B cell (primary cell): ENCODE results near the gene SLC4A11. TPM values are rescaled to one million over a fixed set of nuclear protein-coding genes. Genes with fewer than 3 reads are reported as not detected.

ENCODE experiments used
- ATAC-seq: fragments of 200-7000 bp; cut with Tn5 transposase; one replicate; pipeline ENCODE4 v1.10.0; 2021; ENCODE audit warnings: low read depth, mild to moderate bottlenecking, moderate number of reproducible peaks, moderate library complexity
- CTCF ChIA-PET: fragments of 350-600 bp; sonication (Branson Sonifier 250); formaldehyde crosslinking; loops from one replicate; lab custom pipeline; 2021; ENCODE audit warnings: antibody characterized with exemption, inconsistent platforms; lab: Charles Lee
- POLR2A ChIA-PET: fragments of 350-600 bp; sonication (Branson Sonifier 250); formaldehyde crosslinking; loops from one replicate; lab custom pipeline; 2021; ENCODE audit warnings: antibody characterized with exemption; lab: Charles Lee
- DNase-seq: peaks from one replicate; pipeline ENCODE4 v3.0.0; 2013
- H2AFZ ChIP-seq: 2 replicates; pipeline ENCODE4 v1.6.1; 2012; ENCODE audit warnings: mild to moderate bottlenecking, low read depth, low read length; ENCODE audit not compliant: insufficient read depth, poor library complexity, severe bottlenecking
- H3K27ac ChIP-seq, 2 donors: 1 replicate in 1 of 2; 2 replicates in 1 of 2; pipeline ENCODE4 v1.5.1; 2012 to 2013; ENCODE audit warnings: low read length in 2 of 2, mild to moderate bottlenecking in 2 of 2, moderate library complexity in 1 of 2
- H3K27me3 ChIP-seq, 4 experiments: fragments of 200-600 bp in 1 of 4; sonication (generic) in 1 of 4; replicated peaks in 1 of 4; 1 replicate in 2 of 4; 2 replicates in 2 of 4; pipeline versions ENCODE4 v1.6.1 to v1.7.0; 2013 to 2016; ENCODE audit warnings: low read length in 3 of 4, mild to moderate bottlenecking in 2 of 4, mixed read lengths in 1 of 4, moderate library complexity in 1 of 4; ENCODE audit not compliant: insufficient read depth in 4 of 4, control insufficient read depth in 3 of 4; ENCODE audit errors: control extremely low read depth in 1 of 4
- H3K36me3 ChIP-seq, 2 experiments: replicated peaks in 1 of 2; 1 replicate in 1 of 2; 2 replicates in 1 of 2; pipeline versions ENCODE4 v1.6.1 to v1.7.1; 2013; ENCODE audit warnings: low read length in 1 of 2; ENCODE audit not compliant: insufficient read depth in 2 of 2, control insufficient read depth in 1 of 2; ENCODE audit errors: control extremely low read depth in 1 of 2, extremely low read depth in 1 of 2
- H3K4me1 ChIP-seq, 2 donors: fragments of 200-600 bp in 1 of 2; sonication (generic) in 1 of 2; 1 replicate in 1 of 2; 2 replicates in 1 of 2; pipeline versions ENCODE4 v1.5.1 to v1.6.1; 2013 to 2017; ENCODE audit warnings: low read length in 2 of 2; ENCODE audit not compliant: control insufficient read depth in 2 of 2, insufficient read depth in 2 of 2
- H3K4me2 ChIP-seq: replicated peaks from 2 replicates; pipeline ENCODE3; 2012; ENCODE audit warnings: mild to moderate bottlenecking, low read depth, low read length; ENCODE audit not compliant: poor library complexity, severe bottlenecking
- H3K4me3 ChIP-seq, 5 experiments: fragments of 200-600 bp in 1 of 5; sonication (generic) in 1 of 5; 1 replicate in 3 of 5; 2 replicates in 2 of 5; pipeline versions ENCODE4 v1.5.1 to v1.7.0; 2011 to 2016; ENCODE audit warnings: low read length in 4 of 5, mild to moderate bottlenecking in 4 of 5, low read depth in 2 of 5, control low read depth in 1 of 5, moderate library complexity in 1 of 5; ENCODE audit not compliant: insufficient read depth in 1 of 5; ENCODE audit errors: control extremely low read depth in 1 of 5, extremely low read depth in 1 of 5
- H3K79me2 ChIP-seq: fragments of 200-600 bp; sonication (generic); one replicate; pipeline ENCODE4 v1.6.0; 2016; ENCODE audit warnings: low read length; ENCODE audit not compliant: control insufficient read depth, insufficient read depth
- H3K9ac ChIP-seq: fragments of 200-600 bp; sonication (generic); 2 replicates; pipeline ENCODE4 v1.6.1; 2017; ENCODE audit warnings: mild to moderate bottlenecking, low read length, moderate library complexity
- H3K9me3 ChIP-seq, 3 donors: one replicate each; pipeline versions ENCODE4 v1.6.1 to v1.7.1; 2013; ENCODE audit warnings: low read length in 2 of 3; ENCODE audit not compliant: control insufficient read depth in 2 of 3, insufficient read depth in 1 of 3; ENCODE audit errors: control extremely low read depth in 1 of 3
- H4K20me1 ChIP-seq: 2 replicates; pipeline ENCODE4 v1.6.0; 2012; ENCODE audit warnings: mild to moderate bottlenecking, low read length; ENCODE audit not compliant: insufficient read depth, control insufficient read depth, poor library complexity, severe bottlenecking
- H3K27ac Mint-ChIP-seq: one replicate; pipeline ENCODE4 v1.8.0; 2021; ENCODE audit warnings: mixed read lengths
- H3K27me3 Mint-ChIP-seq: one replicate; pipeline ENCODE4 v1.8.0; 2021; ENCODE audit warnings: mixed read lengths
- H3K4me1 Mint-ChIP-seq: one replicate; pipeline ENCODE4 v1.8.0; 2021; ENCODE audit warnings: mixed read lengths
- H3K4me3 Mint-ChIP-seq: one replicate; pipeline ENCODE4 v1.8.0; 2021; ENCODE audit warnings: mixed read lengths
- H3K9me3 Mint-ChIP-seq: one replicate; pipeline ENCODE4 v1.8.0; 2022; ENCODE audit warnings: mixed read lengths; ENCODE audit not compliant: insufficient read depth
- EZH2 ChIP-seq: IDR thresholded peaks from 2 replicates; pipeline ENCODE4 v1.6.1; 2012; ENCODE audit warnings: borderline replicate concordance, low read depth, mild to moderate bottlenecking, moderate library complexity, low read length; ENCODE audit not compliant: insufficient read depth, poor library complexity, severe bottlenecking
- WGBS: methylation state at CpG from one replicate; pipeline ENCODE4 v1.1.5; 2013; ENCODE audit warnings: missing lambda C conversion rate; ENCODE audit not compliant: insufficient coverage; 5-methylcytosine and 5-hydroxymethylcytosine counted together
- intact Hi-C: fragments of 100-400 bp; cut with micrococcal nuclease; formaldehyde crosslinking; loops from one replicate; pipeline ENCODE4 v1.10.0; 2022
- polyA plus RNA-seq: library from polyadenylated mRNA; depleted of rRNA; stranded (reverse); fragments of >200 nt; gene quantifications from 2 replicates; pipeline ENCODE4 v1.2.3, GENCODE V29; 2012
- total RNA-seq, 2 donors: library from RNA; stranded (reverse); fragments of 120-200 nt in 1 of 2; gene quantifications; 1 replicate in 1 of 2; 2 replicates in 1 of 2; pipeline versions ENCODE4 v1.2.3 to v1.2.4, GENCODE V29; 2013 to 2022
- TF ChIP-seq, protein P1 (sequence below): fragments of 200-600 bp; IDR thresholded peaks from one replicate; pipeline ENCODE4 v1.8.0; 2022; ENCODE audit warnings: antibody characterized with exemption, mild to moderate bottlenecking

The SLC4A11 gene
- total and polyA plus RNA-seq, 2 donors (not counting 1 experiment from before 2014, with no cell fraction given), result 0.85 to 1.6 TPM

DNA sequence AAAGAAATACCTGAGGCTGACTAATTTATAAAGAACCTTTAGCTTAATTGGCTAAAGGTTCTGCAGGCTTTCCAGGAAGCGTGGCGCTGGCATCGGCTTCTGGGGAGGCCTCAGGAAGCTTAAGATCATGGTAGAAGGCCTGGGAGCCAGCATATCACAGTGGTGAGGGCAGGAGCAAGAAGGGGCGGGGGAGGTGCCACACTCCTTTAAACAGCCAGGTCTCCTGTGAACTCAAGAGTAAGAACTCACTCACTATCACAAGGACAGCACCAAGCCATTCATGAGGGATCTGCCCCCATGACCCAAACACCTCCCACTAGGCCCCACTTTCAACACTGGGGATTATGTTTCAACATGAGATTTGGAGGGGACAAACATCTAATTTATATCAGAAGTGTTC lies 34.4 kb upstream of the SLC4A11 start:
- H3K4me1 Mint-ChIP-seq, result no peaks in the 10 kb centered on the region
- TF ChIP-seq, protein P1, sequence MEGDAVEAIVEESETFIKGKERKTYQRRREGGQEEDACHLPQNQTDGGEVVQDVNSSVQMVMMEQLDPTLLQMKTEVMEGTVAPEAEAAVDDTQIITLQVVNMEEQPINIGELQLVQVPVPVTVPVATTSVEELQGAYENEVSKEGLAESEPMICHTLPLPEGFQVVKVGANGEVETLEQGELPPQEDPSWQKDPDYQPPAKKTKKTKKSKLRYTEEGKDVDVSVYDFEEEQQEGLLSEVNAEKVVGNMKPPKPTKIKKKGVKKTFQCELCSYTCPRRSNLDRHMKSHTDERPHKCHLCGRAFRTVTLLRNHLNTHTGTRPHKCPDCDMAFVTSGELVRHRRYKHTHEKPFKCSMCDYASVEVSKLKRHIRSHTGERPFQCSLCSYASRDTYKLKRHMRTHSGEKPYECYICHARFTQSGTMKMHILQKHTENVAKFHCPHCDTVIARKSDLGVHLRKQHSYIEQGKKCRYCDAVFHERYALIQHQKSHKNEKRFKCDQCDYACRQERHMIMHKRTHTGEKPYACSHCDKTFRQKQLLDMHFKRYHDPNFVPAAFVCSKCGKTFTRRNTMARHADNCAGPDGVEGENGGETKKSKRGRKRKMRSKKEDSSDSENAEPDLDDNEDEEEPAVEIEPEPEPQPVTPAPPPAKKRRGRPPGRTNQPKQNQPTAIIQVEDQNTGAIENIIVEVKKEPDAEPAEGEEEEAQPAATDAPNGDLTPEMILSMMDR, result no peak
- no peak for TF ChIP-seq EZH2
- H3K36me3 ChIP-seq, result peaks cover 0 to 4% of the 10 kb centered on the region in 2 experiments
- no peaks in the 10 kb centered on the region for H3K4me1 ChIP-seq
- no peak overlapping the region for H3K4me2 ChIP-seq
- H3K4me3 Mint-ChIP-seq, result no peak overlapping the region
- ATAC-seq (no peak), DNase-seq (no peak)
- no peak overlapping the region for H3K27ac ChIP-seq
- no CpG with 5 or more reads among the region's 4 CpGs for WGBS
- no peak overlapping the region for H3K4me3 ChIP-seq
- no peak overlapping the region for H2AFZ ChIP-seq
- H3K27ac Mint-ChIP-seq, result no peak overlapping the region
- POLR2A ChIA-PET, result no interaction called here
- no peaks in the 10 kb centered on the region for H4K20me1 ChIP-seq
- CTCF ChIA-PET, result no interaction called here
- intact Hi-C loops, result no loop called here
- H3K9me3 ChIP-seq, result no peaks in the 10 kb centered on the region
- no peaks in the 10 kb centered on the region for H3K9me3 Mint-ChIP-seq
- no peak overlapping the region for H3K9ac ChIP-seq
- H3K27me3 ChIP-seq, result no peaks in the 10 kb centered on the region
- H3K27me3 Mint-ChIP-seq, result no peaks in the 10 kb centered on the region
- no peaks in the 10 kb centered on the region for H3K79me2 ChIP-seq

DNA sequence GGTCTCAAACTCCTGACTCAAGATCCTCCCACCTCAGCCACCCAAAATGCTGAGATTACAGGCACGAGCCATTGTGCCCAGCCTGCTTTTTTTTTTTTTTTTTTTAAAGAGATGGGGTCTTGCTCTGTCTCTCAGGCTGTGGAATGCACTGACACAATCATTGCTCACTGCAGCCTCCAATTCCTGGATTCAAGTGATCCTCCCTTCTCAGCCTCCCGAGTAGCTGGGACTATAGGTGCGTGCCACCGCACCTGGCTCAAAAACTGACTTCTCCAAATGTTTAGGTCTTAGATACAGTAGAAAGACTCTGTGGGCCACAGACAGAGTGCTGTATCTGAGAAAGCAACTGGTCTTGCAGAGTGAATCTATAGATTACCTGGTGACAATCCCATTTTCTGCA lies 31.1 kb upstream of the SLC4A11 start:
- 100% methylated on average over 2 of the region's 4 CpGs for WGBS
- Mint-ChIP-seq H3K27ac (no peak overlapping the region), H3K9me3 (no peaks in the 10 kb centered on the region), H3K27me3 (no peaks in the 10 kb centered on the region), H3K4me3 (no peak overlapping the region), H3K4me1 (no peaks in the 10 kb centered on the region)
- Histone ChIP-seq H3K36me3 (no peaks in the 10 kb centered on the region), H3K4me3 (no peak overlapping the region), H3K4me2 (no peak overlapping the region), H3K79me2 (no peaks in the 10 kb centered on the region), H4K20me1 (no peaks in the 10 kb centered on the region), H3K27me3 (no peaks in the 10 kb centered on the region), H3K9ac (no peak overlapping the region), H3K4me1 (no peaks in the 10 kb centered on the region), H2AFZ (no peak overlapping the region), H3K9me3 (no peaks in the 10 kb centered on the region), H3K27ac (no peak overlapping the region)
- ATAC-seq (no peak), DNase-seq (no peak)
- intact Hi-C loops, result no loop called here
- POLR2A ChIA-PET, result interaction anchor here (0.7 kb wide), 1 partner anchor 23 kb away, joined by 9 read pairs; no protein-coding TSS in a partner anchor
- TF ChIP-seq, protein P1, result no peak
- TF ChIP-seq EZH2, result no peak
- CTCF ChIA-PET, result interaction anchor here (0.7 kb wide), 1 partner anchor 295 kb away, joined by 3 read pairs; no protein-coding TSS in a partner anchor
